HepG2 (cell line): ENCODE measurements around the gene GYS1. TPM values are rescaled to one million over a fixed set of nuclear protein-coding genes. Genes with fewer than 3 reads are reported as not detected.
A peak's percentile ranks its signal among the peaks of the same experiment; 100 is the strongest.

Experiments used
- ATF1 ChIP-seq: IDR thresholded peaks from 2 replicates; pipeline ENCODE4 v1.6.1; 2016; ENCODE audit warnings: mild to moderate bottlenecking, control low read depth
- ATF6 ChIP-seq: sonication (generic); formaldehyde crosslinking; conservative IDR thresholded peaks from 2 replicates; pipeline ENCODE4 v1.4.0; 2020; ENCODE audit warnings: missing genetic modification reagents
- CBX5 ChIP-seq: sonication (generic); formaldehyde crosslinking; IDR thresholded peaks from 2 replicates; pipeline ENCODE4 v1.4.0; 2020; ENCODE audit warnings: missing genetic modification reagents, borderline replicate concordance
- E2F5 ChIP-seq: sonication (generic); formaldehyde crosslinking; conservative IDR thresholded peaks from 2 replicates; pipeline ENCODE4 v1.4.0; 2020; ENCODE audit warnings: missing genetic modification reagents
- HOXD1 ChIP-seq: sonication (generic); formaldehyde crosslinking; IDR thresholded peaks from 2 replicates; pipeline ENCODE4 v1.5.0; 2020; ENCODE audit warnings: missing genetic modification reagents
- IKZF5 ChIP-seq: IDR thresholded peaks from 2 replicates; pipeline ENCODE4 v1.6.1; 2018; ENCODE audit warnings: missing genetic modification reagents, mild to moderate bottlenecking, missing compliant biosample characterization
- KAT2B ChIP-seq: fragments of 150-350 bp; IDR thresholded peaks from 2 replicates; pipeline ENCODE4 v1.6.1; 2014; ENCODE audit warnings: low read depth, low read length, borderline replicate concordance
- KAT8 ChIP-seq: IDR thresholded peaks from 2 replicates; pipeline ENCODE4 v1.6.1; 2016; ENCODE audit warnings: missing genetic modification reagents, missing compliant biosample characterization
- KLF6 ChIP-seq: IDR thresholded peaks from 2 replicates; pipeline ENCODE4 v1.8.0; 2016; ENCODE audit warnings: missing biosample characterization, missing genetic modification reagents
- NFE2L2 ChIP-seq: fragments of 150-350 bp; IDR thresholded peaks from 2 replicates; pipeline ENCODE4 v1.6.1; 2014; ENCODE audit warnings: low read length
- POGZ ChIP-seq: sonication (generic); formaldehyde crosslinking; IDR thresholded peaks from 2 replicates; pipeline ENCODE4 v1.4.0; 2020; ENCODE audit warnings: mild to moderate bottlenecking, missing genetic modification reagents
- SMAD3 ChIP-seq: sonication (generic); formaldehyde crosslinking; IDR thresholded peaks from 2 replicates; pipeline ENCODE4 v1.4.0; 2020; ENCODE audit warnings: missing genetic modification reagents
- SPEN ChIP-seq: sonication (generic); formaldehyde crosslinking; IDR thresholded peaks from 2 replicates; pipeline ENCODE4 v1.5.1; 2020; ENCODE audit warnings: low read depth, mild to moderate bottlenecking, missing genetic modification reagents
- SRSF9 ChIP-seq: fragments of 200-400 bp; formaldehyde crosslinking; IDR thresholded peaks from 2 replicates; pipeline ENCODE4 v1.6.1; 2018; ENCODE audit warnings: borderline replicate concordance, mild to moderate bottlenecking, low read depth, low read length; ENCODE audit not compliant: insufficient read depth, poor library complexity, severe bottlenecking
- TARDBP ChIP-seq: sonication (generic); formaldehyde crosslinking; IDR thresholded peaks from 2 replicates; pipeline ENCODE4 v1.8.0; 2022; ENCODE audit warnings: mild to moderate bottlenecking, missing genetic modification reagents
- ZBTB26 ChIP-seq: IDR thresholded peaks from 2 replicates; pipeline ENCODE4 v1.6.1; 2016; ENCODE audit warnings: missing compliant biosample characterization, missing genetic modification reagents, borderline replicate concordance
- ZNF547 ChIP-seq: sonication (generic); formaldehyde crosslinking; IDR thresholded peaks from 2 replicates; pipeline ENCODE4 v1.5.1; 2020; ENCODE audit warnings: mild to moderate bottlenecking, missing genetic modification reagents
- ZNF878 ChIP-seq: sonication (generic); formaldehyde crosslinking; IDR thresholded peaks from 2 replicates; pipeline ENCODE4 v1.8.1; 2023; ENCODE audit warnings: mild to moderate bottlenecking, missing genetic modification reagents, moderate library complexity
- ZNF883 ChIP-seq: sonication (generic); formaldehyde crosslinking; IDR thresholded peaks from 2 replicates; pipeline ENCODE4 v1.5.1; 2020; ENCODE audit warnings: mild to moderate bottlenecking, missing genetic modification reagents; ENCODE audit errors: not compliant biosample characterization
- polyA plus RNA-seq, 8 experiments: library from polyadenylated mRNA; depleted of rRNA in 3 of 8; stranded (reverse) in 7 of 8; unstranded in 1 of 8; fragments of >200 nt; fragmentation: Illumina TruSeq in 4 of 8; extraction: Trizol in 4 of 8; gene quantifications; 2 replicates each; pipeline versions ENCODE4 v1.2.1 to v1.2.3, GENCODE V29; 2011 to 2016; ENCODE audit warnings: low read depth in 4 of 8, missing spikeins in 1 of 8, mixed read lengths in 1 of 8; ENCODE audit not compliant: insufficient read depth in 1 of 8
- total RNA-seq, 5 experiments: library from RNA; depleted of rRNA; stranded (reverse); fragments of >200 nt; fragmentation: Illumina TruSeq; extraction: Trizol; gene quantifications; 2 replicates each; pipeline ENCODE4 v1.2.3, GENCODE V29; 2016; ENCODE audit warnings: low read depth in 1 of 5

Gene GYS1
- total and polyA plus RNA-seq, 2 of the 13 experiments (the other 11 are each of a cell fraction or from before 2014, with no cell fraction given): 18.4 to 42.1 TPM

- TF ChIP-seq CBX5 (CRISPR knock-in tag) (no peak; the same call in 1 of the 2 replicates), KAT2B (no peak), ATF1 (no peak), SRSF9 (no peak), ZNF878 (CRISPR knock-in tag) (no peak), ZNF547 (CRISPR knock-in tag) (peak; percentile 62; the same call in 1 of the 2 replicates), SPEN (CRISPR knock-in tag) (peak; percentile 78), ZNF883 (no peak), NFE2L2 (no peak), IKZF5 (no peak), SMAD3 (CRISPR knock-in tag) (no peak), TARDBP (CRISPR knock-in tag) (peak; percentile 57; the same call in 1 of the 2 replicates), POGZ (CRISPR knock-in tag) (peak; percentile 71), ATF6 (CRISPR knock-in tag) (no peak), KLF6 (CRISPR knock-in tag) (peak; percentile 64; the same call in 1 of the 2 replicates), ZBTB26 (CRISPR knock-in tag) (no peak), HOXD1 (CRISPR knock-in tag) (no peak; the same call in none of the 2 replicates), KAT8 (CRISPR knock-in tag) (peak; percentile 89), E2F5 (CRISPR knock-in tag) (0 out of 2 replicates have a peak, but pooled peaks have one; percentile 44)
These were observed 38.4 kb downstream of the GYS1 start, which contains the start of gene BAX (continued) for GRCh38 chr19:48954595-48955307.
